Liver (tissue), 9 donors: Measurements from ENCODE around the gene GRID1. TPM values are rescaled to one million over a fixed set of nuclear protein-coding genes. Genes with fewer than 3 reads are reported as not detected.

ENCODE experiments used
- DNase-seq: peaks from one replicate; pipeline ENCODE4 v3.0.0-alpha.2; 2017; ENCODE audit warnings: low spot score
- H3K27ac ChIP-seq, 2 donors: one replicate each; pipeline ENCODE4 v1.7.0; 2013; ENCODE audit warnings: inconsistent platforms in 2 of 2, low read length in 2 of 2, control low read depth in 1 of 2, low read depth in 1 of 2, mild to moderate bottlenecking in 1 of 2
- H3K27me3 ChIP-seq, 4 donors: one replicate each; pipeline versions ENCODE4 v1.6.1 to v1.7.0; 2013; ENCODE audit warnings: low read length in 3 of 4, inconsistent platforms in 1 of 4, mild to moderate bottlenecking in 1 of 4, moderate library complexity in 1 of 4; ENCODE audit not compliant: control insufficient read depth in 4 of 4, insufficient read depth in 4 of 4
- H3K36me3 ChIP-seq, 4 donors: one replicate each; pipeline versions ENCODE4 v1.6.1 to v1.7.0; 2013; ENCODE audit warnings: low read length in 3 of 4, mild to moderate bottlenecking in 3 of 4, low read depth in 1 of 4, moderate library complexity in 1 of 4; ENCODE audit not compliant: control insufficient read depth in 4 of 4, insufficient read depth in 3 of 4
- H3K4me1 ChIP-seq, 4 donors: one replicate each; pipeline versions ENCODE4 v1.6.1 to v1.7.0; 2013; ENCODE audit warnings: low read length in 3 of 4, mild to moderate bottlenecking in 3 of 4, moderate library complexity in 1 of 4; ENCODE audit not compliant: control insufficient read depth in 4 of 4, insufficient read depth in 4 of 4
- H3K4me3 ChIP-seq, 3 donors: one replicate each; pipeline versions ENCODE4 v1.6.1 to v1.7.0; 2013; ENCODE audit warnings: low read length in 3 of 3, control low read depth in 1 of 3, low read depth in 1 of 3, mild to moderate bottlenecking in 1 of 3
- H3K9ac ChIP-seq, 2 donors: one replicate each; pipeline ENCODE4 v1.7.0; 2013; ENCODE audit warnings: low read length in 2 of 2, mild to moderate bottlenecking in 2 of 2, moderate library complexity in 2 of 2, control low read depth in 1 of 2, low read depth in 1 of 2
- H3K9me3 ChIP-seq, 4 donors: one replicate each; pipeline versions ENCODE4 v1.6.1 to v1.7.0; 2013; ENCODE audit warnings: low read length in 3 of 4; ENCODE audit not compliant: control insufficient read depth in 4 of 4
- EGR1 ChIP-seq, 2 donors: IDR thresholded peaks; 2 replicates each; pipeline ENCODE4 v1.6.1; 2016 to 2018; ENCODE audit warnings: antibody characterized with exemption in 2 of 2, low read depth in 2 of 2
- FOXA2 ChIP-seq: IDR thresholded peaks from 2 replicates; pipeline ENCODE4 v1.6.1; 2016; ENCODE audit warnings: antibody characterized with exemption
- GABPA ChIP-seq, 2 donors: IDR thresholded peaks in 1 of 2; conservative IDR thresholded peaks in 1 of 2; 2 replicates each; pipeline ENCODE4 v1.6.1; 2016; ENCODE audit warnings: antibody characterized with exemption in 2 of 2, mild to moderate bottlenecking in 1 of 2, moderate library complexity in 1 of 2
- HNF4A ChIP-seq, 2 donors: conservative IDR thresholded peaks; 2 replicates each; pipeline ENCODE4 v1.6.1; 2016; ENCODE audit warnings: antibody characterized with exemption in 2 of 2, mild to moderate bottlenecking in 2 of 2
- JUND ChIP-seq, 2 donors: IDR thresholded peaks; 2 replicates each; pipeline ENCODE4 v1.6.1; 2016; ENCODE audit warnings: antibody characterized with exemption in 2 of 2
- NR2F2 ChIP-seq: IDR thresholded peaks from 2 replicates; pipeline ENCODE4 v1.6.1; 2016; ENCODE audit warnings: antibody characterized with exemption
- RAD21 ChIP-seq, 2 donors: IDR thresholded peaks; 2 replicates each; pipeline ENCODE4 v1.6.1; 2016; ENCODE audit warnings: antibody characterized with exemption in 2 of 2, mild to moderate bottlenecking in 2 of 2
- REST ChIP-seq: IDR thresholded peaks from 2 replicates; pipeline ENCODE4 v1.6.1; 2016; ENCODE audit warnings: antibody characterized with exemption, mild to moderate bottlenecking
- RXRA ChIP-seq, 2 donors: IDR thresholded peaks; 2 replicates each; pipeline ENCODE4 v1.6.1; 2017 to 2018; ENCODE audit warnings: antibody characterized with exemption in 2 of 2, mild to moderate bottlenecking in 1 of 2
- TAF1 ChIP-seq: conservative IDR thresholded peaks from 2 replicates; pipeline ENCODE4 v1.6.1; 2016; ENCODE audit warnings: antibody characterized with exemption, mild to moderate bottlenecking
- YY1 ChIP-seq: IDR thresholded peaks from 2 replicates; pipeline ENCODE4 v1.6.1; 2016; ENCODE audit warnings: antibody characterized with exemption, mild to moderate bottlenecking
- WGBS: extraction: QIAGEN DNeasy Blood & Tissue Kit; methylation state at CpG from one replicate; pipeline ENCODE4 v1.1.7; 2013; 5-methylcytosine and 5-hydroxymethylcytosine counted together
- polyA plus RNA-seq, 2 donors: library from polyadenylated mRNA; stranded (reverse) in 1 of 2; unstranded in 1 of 2; fragments of 200-250 nt in 1 of 2; fragments of >200 nt in 1 of 2; fragmentation: Nextera tagmentation in 1 of 2; extraction: Ambion mirVana in 1 of 2; gene quantifications; one replicate each; pipeline versions ENCODE4 v1.2.1 to v1.2.3, GENCODE V29; 2013 to 2015
- total RNA-seq, 2 donors: library from RNA; depleted of rRNA; stranded (reverse); fragments of >200 nt; gene quantifications; one replicate each; pipeline ENCODE4 v1.2.3, GENCODE V29; 2014
- TF ChIP-seq, protein P1 (sequence below): fragments of 150-350 bp; IDR thresholded peaks from 2 replicates; pipeline ENCODE4 v1.5.1; 2017; ENCODE audit warnings: improper control_type of control experiment, low read depth, low read length; ENCODE audit not compliant: missing input control
- TF ChIP-seq, protein P2 (sequence below): IDR thresholded peaks from 2 replicates; pipeline ENCODE4 v1.6.1; 2016; ENCODE audit warnings: antibody characterized with exemption
- donor health status: healthy.
- donor health status: healthy.
- donor health status: healthy.
- donor health status: healthy.
- donor health status: healthy.

The GRID1 gene
- total and polyA plus RNA-seq, 4 donors: 0.09 to 0.17 (median 0.14) TPM; not detected in 1

- H3K4me3 ChIP-seq: no peak overlapping the region
- H3K27me3 ChIP-seq: peaks cover 0 to 9% (median 1%) of the 10 kb centered on the region in 4 donors
- no peak overlapping the region for H3K27ac ChIP-seq
- peaks cover 9 to 45% (median 31%) of the 10 kb centered on the region in 4 donors for H3K4me1 ChIP-seq
- no peaks in the 10 kb centered on the region for H3K9me3 ChIP-seq
- no peak overlapping the region for H3K9ac ChIP-seq
- TF ChIP-seq HNF4A (conservative IDR thresholded peaks at IDR 0.05) (peak; percentile 55 to 62), REST (no peak)
- H3K36me3 ChIP-seq: no peaks in the 10 kb centered on the region
- 74% methylated on average over 5 of the region's 5 CpGs for WGBS
- no peak for DNase-seq
These were observed 5.2 kb downstream of the GRID1 start for GRCh38 chr10:86361156-86362128.

DNA sequence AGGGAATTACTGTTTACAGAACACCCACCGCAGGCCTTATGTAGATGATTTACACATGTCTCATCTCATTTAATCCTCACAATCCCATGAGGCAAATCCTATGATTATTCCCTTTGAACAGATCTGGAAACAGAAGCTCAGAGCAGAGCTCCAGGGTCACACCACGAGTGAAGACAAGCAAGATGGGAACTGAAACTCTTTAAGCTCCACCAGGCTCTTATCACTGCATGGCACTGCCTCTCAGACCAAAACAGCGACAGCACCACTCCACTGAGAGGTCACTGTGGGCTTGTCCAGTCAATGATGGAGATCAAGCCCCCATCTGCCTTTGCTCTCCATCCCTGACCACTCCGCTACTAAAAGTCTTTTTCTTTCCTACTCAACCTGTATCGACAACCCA, 5.9 kb downstream of the GRID1 start:
- TF ChIP-seq YY1: no peak
- no peak for TF ChIP-seq GABPA (IDR thresholded peaks at IDR 0.05 in 1 of 2, conservative IDR thresholded peaks at IDR 0.05 in 1 of 2)
- no peak for TF ChIP-seq NR2F2
- TF ChIP-seq FOXA2: no peak
- no peak for TF ChIP-seq RXRA (IDR thresholded peaks at IDR 0.05)
- TF ChIP-seq, protein P1, sequence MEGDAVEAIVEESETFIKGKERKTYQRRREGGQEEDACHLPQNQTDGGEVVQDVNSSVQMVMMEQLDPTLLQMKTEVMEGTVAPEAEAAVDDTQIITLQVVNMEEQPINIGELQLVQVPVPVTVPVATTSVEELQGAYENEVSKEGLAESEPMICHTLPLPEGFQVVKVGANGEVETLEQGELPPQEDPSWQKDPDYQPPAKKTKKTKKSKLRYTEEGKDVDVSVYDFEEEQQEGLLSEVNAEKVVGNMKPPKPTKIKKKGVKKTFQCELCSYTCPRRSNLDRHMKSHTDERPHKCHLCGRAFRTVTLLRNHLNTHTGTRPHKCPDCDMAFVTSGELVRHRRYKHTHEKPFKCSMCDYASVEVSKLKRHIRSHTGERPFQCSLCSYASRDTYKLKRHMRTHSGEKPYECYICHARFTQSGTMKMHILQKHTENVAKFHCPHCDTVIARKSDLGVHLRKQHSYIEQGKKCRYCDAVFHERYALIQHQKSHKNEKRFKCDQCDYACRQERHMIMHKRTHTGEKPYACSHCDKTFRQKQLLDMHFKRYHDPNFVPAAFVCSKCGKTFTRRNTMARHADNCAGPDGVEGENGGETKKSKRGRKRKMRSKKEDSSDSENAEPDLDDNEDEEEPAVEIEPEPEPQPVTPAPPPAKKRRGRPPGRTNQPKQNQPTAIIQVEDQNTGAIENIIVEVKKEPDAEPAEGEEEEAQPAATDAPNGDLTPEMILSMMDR: no peak
- TF ChIP-seq EGR1 (IDR thresholded peaks at IDR 0.05; ENCODE audit: low read depth in 2 of 2): no peak
- no peak for TF ChIP-seq TAF1
- no peak for TF ChIP-seq REST
- TF ChIP-seq, protein P2, sequence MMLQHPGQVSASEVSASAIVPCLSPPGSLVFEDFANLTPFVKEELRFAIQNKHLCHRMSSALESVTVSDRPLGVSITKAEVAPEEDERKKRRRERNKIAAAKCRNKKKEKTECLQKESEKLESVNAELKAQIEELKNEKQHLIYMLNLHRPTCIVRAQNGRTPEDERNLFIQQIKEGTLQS: no peak
- no peak for TF ChIP-seq HNF4A (conservative IDR thresholded peaks at IDR 0.05)
- no peak for TF ChIP-seq JUND (IDR thresholded peaks at IDR 0.05)
- no peak for TF ChIP-seq RAD21 (IDR thresholded peaks at IDR 0.05)
- DNase-seq: no peak
- Histone ChIP-seq H3K4me1 (peaks cover 4 to 41% (median 28%) of the 10 kb centered on the region in 4 donors), H3K36me3 (no peaks in the 10 kb centered on the region), H3K9me3 (no peaks in the 10 kb centered on the region), H3K9ac (no peak overlapping the region), H3K27me3 (peaks cover 0 to 3% (median under 1%) of the 10 kb centered on the region in 4 donors), H3K4me3 (no peak overlapping the region), H3K27ac (no peak overlapping the region)
- WGBS: 90% methylated on average over 5 of the region's 5 CpGs
